HG03025 (cell line): ENCODE data around the gene TPX2.
"Not testable (repeated sequence)": the region's sequence is repeated elsewhere in the genome, so short reads cannot be mapped to it uniquely, and the experiment has no call there.

Experiments
- ATAC-seq: cut with Tn5 transposase; IDR thresholded peaks from one replicate; pipeline ENCODE4 v1.9.1; 2021; ENCODE audit warnings: mild to moderate bottlenecking, moderate library complexity; ENCODE audit not compliant: unreplicated experiment, low FRiP score

Gene TPX2

DNA sequence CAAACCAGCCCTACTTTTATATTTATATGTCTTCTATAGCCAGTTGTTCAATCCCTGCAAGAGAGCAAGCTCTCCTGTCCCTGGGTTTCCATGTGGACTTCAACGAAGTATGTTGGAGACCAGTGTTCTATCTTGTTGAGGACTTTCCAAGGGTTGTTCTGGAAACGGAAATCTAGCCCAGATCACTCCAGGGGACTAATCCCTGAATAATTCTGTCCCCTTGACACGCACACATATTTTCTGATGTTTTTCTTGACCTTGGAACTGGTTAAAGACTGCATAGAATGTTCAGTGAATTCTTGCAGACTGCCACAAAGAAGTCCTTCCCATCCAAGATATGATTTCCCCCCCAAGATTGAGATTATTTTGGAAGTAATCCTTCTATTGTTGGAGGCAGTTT lies 70.6 kb downstream of the TPX2 start:
- ATAC-seq: no peak

DNA sequence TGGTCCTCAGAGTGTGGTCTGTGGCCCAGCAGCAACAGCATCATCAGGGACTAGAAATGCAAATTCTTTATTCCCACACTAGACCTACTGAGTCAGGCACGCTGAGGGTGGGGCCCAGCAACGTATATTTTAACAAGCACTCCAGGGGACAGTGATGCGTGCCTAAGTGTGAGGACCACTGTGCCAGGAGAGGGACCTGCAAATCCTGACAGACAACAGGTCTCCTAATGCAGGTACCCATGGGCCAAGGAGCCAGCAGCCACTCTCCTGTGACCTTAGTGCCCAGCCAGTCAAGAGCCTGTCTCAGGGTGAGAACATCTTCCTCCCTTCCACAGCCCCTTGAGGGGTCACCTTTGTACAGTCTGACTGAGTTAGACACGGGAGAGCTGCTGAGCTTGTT lies 72.1 kb downstream of the TPX2 start:
- no peak for ATAC-seq

DNA sequence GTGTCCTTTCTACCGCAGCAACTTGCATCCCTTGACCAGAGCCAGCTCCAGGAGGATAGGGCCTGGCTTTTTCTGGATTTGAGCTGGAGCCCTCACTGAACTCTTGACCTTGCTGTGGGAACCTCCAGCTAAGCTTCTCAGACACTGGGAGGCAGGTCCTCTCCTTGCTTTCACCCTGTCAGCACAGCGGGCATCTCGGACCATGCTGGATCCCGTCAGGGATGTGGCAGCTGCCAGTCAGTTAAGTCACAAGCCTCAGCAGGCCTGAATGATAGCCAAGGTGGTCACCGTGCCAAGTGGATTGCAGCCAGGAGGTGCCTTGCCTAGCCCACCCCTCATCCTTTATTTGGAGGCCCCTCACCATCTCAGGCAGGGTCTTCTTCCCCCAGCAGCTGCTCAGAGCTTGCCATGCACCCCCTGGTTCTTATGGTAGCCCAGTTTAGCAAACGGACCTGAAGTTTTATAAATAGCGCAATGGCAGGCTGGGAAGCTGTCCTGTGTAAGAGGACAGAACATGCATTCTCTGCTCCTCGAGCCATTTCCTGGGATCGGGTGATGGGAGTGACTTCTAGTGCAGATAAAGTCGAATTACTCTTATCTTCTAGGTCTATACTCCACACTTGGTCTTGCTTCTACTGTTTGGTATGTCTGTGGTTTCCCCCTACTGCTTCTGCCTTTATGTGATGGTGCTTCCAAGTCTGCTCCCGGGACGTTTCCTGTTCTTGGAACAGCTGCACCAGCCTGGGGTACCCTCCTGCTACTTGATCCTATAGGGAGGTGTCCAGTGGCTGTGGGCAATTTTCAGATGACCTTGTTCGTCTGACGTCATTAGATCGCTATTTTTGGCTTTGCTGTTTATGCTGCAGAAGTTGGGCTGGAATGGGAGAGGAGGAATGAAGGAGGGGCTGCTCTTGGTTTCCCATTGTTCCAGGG lies 73.0 kb downstream of the TPX2 start:
- no peak for ATAC-seq

DNA sequence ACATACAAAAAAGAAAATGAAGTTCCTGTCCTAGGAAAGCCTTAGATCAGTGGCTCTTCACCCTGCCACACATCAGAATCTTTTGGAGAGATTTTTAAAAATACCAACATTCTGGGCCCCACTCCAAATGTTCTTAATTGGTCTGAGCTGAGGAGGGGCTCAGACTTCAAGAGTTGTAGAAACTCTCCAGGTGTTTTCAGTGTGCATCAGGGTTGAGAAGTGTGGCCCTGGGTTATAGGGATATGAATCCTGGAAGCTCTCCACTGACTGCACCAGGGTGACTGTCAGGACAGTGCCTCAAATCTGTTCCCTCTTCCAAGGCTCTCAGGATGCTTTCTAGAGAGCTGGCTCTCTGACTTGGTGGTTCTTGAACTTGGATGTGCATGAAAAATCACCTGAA lies 74.5 kb downstream of the TPX2 start:
- ATAC-seq: no peak

DNA sequence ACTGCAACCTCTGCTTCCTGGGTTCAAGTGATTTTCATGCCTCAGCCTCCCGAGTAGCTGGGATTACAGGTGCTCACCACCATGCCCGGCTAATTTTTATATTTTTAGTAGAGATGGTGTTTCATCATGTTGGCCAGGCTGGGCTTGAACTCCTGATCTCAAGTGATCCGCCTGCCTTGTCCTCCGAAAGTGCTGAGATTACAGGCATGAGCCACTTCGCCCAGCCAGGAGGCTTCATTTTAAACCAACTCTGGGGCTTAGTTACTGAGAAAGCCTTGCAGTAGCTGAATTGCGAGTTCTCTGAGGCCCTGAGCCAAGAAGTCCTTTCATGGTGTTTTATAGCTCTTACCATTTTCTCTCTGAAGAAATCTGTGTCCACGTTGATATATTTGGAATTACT lies 75.1 kb downstream of the TPX2 start:
- ATAC-seq: not testable (repeated sequence)

DNA sequence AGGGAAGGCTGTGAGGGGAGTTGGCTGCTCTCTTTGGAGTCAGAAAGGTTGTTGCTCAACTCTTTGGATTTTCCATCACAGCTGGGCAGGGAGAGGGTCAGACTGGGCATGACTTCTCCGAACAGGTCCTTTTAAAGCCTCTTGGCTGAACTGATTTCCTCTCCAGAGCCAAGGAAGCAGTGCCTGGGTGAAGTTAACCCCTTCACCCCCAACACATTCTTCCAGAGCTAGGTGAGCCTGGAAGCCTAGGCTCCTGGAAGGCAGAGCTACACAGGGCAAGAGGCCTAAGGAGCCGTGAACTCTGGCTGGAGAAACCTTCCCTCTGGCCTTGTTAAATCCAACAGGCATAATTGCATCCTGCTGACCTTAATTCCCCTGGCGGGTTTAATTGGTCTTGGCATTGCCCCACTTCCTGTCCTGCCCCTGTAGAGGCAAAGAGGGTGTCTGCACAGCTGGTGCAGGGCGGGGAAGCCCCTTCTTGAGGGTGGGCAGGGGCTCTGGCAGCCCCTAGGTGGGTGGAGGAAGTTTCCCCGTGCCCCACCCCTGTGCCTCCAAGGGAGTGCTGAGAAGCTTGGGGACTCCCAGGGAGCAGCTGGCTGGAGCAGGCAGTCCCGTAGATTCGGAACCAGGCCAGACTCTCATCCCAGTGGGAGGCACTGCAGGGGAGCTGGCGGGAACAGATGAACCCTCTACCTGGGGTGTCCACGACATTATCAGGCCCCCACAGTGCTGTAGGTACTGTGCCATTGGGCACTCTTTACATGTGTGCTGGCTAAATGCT lies 76.5 kb downstream of the TPX2 start:
- ATAC-seq: no peak

DNA sequence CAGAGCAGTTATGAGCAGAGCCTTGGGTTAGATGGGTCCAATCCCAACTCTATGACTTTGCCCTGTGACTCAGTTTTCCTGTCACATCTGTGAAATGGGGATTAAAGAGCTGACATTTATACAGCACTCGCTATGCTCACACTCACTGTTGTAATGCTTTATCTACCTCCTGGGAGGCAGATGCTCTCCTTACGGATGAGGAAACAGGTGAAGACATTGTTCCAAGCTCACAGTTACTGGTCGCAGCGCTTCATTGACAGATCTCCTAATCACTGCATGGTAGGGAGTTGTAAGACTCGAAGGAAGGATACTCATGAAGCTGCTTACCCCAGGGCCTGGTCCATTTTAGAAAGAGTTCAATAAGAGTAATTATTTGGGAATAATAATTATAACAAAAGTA lies 77.1 kb downstream of the TPX2 start:
- ATAC-seq: no peak

DNA sequence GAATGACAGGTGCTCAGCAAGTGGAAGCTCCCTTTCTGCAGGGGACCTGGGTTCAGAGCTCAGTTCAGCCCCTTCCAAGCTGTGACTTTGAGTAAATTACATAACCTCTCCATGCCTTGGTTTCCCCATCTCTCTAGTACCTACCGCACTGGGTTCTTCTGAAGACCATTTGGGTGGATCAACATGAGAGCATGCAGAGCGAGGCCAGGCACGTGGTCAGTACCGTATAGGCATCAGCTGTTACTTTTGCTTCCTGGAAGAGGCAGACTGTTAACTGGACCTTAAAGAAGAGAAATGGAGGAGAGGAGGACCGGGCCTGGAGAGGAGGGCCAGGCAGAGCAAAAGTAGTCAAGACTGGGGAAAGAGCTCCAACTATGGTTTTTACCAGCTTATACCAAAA lies 78.4 kb downstream of the TPX2 start:
- ATAC-seq: no peak

DNA sequence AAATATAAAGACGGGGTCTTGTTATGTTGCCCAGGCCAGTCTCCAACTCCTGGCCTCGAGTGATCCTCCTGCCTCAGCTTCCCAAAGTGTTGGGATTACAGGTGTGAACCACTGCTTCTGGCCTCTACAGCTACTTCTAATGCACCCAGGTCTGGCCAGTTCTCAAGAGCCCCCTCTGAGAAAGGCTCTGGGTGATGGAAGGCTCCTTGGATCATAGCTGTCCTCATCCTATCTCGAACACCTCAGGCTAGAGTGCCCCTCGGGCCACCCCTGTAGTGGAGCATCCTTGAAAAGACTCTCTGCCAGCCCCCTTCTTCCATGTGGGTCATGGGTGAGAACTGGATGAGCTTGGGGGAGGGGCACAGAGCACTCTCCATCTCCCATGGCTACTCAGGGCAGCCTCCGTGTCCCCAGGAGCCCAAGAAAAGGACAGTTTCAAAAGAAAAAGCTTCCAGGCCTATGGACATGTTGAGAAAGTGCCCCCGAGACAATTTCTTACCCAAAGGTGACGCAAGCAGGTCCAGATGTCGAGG lies 79.4 kb downstream of the TPX2 start:
- no peak for ATAC-seq

DNA sequence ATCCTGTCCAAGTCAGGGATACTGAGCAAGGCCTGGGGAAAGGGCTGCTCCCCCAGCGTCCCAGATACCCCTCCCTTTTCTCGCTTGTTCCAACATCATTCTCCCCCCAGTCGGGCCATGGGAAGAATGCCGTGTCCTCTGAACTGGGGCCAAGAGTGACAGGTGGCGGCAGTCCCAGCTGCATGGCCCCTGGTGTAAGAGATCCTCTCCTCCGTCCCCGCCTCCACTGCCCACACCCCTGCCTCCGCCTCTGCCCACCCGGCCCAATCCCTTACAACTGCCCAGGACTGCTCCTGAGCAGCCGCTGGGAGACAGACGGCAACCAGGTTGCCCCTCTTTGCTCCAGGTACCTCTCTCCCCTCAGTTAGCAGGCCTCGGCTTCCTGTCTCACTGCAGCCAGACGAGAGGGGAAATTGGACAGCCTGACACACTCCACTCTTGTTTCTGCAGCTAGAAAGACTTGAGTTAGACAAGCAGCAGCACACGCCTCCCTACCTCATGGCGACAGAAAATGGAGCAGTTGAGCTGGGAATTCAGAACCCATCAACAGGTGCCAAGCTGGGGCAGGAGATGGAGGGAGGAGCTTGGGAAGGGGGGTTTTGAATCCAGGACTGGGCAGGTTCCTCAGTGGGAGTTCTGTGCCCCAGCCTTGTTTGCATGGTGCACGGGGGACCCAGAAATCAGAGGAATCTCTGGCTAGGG lies 80.1 kb downstream of the TPX2 start, which contains the start of gene MYLK2:
TSS of gene MYLK2 (plus strand) at position 274 of the 702 bp plus-strand sequence. CDS start at position 499, 225 bp downstream.
- no peak for ATAC-seq

DNA sequence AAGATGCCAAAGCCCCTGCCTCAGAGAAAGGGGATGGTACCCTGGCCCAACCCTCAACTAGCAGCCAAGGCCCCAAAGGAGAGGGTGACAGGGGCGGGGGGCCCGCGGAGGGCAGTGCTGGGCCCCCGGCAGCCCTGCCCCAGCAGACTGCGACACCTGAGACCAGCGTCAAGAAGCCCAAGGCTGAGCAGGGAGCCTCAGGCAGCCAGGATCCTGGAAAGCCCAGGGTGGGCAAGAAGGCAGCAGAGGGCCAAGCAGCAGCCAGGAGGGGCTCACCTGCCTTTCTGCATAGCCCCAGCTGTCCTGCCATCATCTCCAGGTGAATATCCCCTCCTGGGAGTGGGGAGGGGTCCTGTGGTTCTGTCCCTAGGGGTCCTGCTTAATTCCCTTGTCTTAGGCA lies 81.1 kb downstream of the TPX2 start:
- ATAC-seq: no peak

DNA sequence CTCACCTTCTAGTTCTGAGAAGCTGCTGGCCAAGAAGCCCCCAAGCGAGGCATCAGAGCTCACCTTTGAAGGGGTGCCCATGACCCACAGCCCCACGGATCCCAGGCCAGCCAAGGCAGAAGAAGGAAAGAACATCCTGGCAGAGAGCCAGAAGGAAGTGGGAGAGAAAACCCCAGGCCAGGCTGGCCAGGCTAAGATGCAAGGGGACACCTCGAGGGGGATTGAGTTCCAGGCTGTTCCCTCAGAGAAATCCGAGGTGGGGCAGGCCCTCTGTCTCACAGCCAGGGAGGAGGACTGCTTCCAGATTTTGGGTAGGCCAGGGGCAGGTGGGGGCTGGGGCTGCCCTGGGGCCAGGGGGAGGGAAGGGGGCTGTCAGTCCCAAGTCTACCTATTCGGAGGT lies 82.3 kb downstream of the TPX2 start:
- ATAC-seq: no peak

DNA sequence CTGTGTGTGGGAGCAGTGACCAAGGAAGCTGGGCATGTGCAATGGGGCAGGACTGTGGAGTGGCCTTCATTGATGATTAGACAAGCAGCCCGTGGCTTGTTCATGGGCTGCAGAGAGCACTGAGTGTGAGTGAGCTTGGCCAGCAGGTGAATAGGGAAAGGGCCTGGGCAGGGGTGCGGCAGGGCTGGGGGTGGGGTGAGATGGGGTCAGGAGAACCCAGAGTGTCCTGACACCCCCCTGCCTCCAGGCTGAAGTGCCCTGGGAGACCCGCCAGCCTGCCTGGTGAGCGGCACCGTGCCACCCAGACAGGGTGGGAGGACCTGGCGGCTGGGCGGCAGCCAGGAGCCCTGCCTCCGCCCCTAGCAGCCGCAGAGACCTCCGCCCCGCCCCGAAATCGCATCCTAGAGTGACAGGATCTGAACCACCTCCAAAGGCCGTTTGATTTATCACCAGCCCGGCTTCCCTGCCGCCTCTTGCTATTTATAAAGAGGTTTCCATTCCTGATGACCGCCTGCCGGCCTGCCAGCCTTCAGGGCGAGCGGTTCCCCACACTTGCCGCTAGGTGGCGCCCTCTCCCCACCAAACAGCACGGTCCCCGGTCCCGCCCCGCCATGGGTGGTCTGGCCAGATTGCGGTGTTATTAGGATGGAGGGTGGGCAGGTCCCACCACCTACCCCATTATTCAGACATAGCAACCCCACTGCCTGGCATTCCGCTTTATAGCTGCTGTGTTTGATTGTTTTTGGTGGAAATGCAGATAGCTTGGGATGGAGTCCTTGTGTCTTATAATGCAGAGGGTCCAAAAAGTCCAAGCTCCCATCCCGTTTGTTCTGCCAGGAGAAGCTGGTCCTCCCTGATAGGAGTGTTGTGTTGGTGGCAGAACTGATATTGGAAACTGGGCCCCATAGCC lies 83.6 kb downstream of the TPX2 start:
- ATAC-seq: no peak

DNA sequence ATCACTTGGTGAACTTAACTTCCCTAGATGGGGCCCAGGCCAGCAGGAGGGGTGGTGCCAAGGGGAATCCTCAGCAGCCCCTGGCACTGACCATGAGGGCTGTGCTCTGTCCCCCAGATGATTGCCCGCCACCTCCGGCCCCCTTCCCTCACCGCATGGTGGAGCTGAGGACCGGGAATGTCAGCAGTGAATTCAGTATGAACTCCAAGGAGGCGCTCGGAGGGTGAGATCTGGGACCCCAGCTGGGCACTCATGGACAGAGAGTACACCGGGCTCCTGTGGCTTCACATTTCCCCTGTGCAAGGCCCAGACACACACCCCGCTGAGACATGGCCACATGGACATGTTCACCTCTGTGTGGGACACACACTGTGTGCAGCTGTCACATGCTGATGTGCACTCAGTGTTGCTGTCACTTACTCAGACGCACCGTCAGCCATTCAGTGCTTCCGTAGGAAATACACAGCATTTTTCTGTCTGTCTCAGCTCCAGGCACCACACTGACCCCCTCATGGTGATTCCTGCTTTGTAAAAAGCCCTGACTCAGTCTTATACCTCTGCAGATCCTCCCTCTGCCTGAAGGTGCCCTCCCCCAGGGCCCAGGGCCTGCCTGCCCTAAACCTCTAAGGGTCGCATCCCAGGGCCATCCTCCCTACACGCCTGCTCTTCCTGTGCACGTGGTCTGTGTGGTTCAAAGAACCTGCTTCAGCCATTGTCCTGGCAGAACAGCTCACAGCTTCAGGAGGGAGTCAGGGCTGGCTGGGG lies 84.5 kb downstream of the TPX2 start:
- no peak for ATAC-seq

DNA sequence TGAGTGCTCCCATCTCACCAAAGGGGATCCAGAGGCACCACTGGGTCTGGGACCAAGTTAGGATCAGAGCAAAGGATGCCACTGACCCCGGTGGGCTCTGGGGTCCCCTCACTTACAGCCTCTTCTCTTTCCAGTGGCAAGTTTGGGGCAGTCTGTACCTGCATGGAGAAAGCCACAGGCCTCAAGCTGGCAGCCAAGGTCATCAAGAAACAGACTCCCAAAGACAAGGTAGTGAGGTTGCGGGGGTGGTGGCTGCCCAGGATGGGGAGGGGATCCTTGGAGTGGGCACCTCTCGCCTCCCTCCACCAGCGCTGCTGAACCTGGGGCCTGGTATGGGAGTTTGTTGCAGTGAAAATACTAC lies 85.0 kb downstream of the TPX2 start:
- ATAC-seq: no peak

DNA sequence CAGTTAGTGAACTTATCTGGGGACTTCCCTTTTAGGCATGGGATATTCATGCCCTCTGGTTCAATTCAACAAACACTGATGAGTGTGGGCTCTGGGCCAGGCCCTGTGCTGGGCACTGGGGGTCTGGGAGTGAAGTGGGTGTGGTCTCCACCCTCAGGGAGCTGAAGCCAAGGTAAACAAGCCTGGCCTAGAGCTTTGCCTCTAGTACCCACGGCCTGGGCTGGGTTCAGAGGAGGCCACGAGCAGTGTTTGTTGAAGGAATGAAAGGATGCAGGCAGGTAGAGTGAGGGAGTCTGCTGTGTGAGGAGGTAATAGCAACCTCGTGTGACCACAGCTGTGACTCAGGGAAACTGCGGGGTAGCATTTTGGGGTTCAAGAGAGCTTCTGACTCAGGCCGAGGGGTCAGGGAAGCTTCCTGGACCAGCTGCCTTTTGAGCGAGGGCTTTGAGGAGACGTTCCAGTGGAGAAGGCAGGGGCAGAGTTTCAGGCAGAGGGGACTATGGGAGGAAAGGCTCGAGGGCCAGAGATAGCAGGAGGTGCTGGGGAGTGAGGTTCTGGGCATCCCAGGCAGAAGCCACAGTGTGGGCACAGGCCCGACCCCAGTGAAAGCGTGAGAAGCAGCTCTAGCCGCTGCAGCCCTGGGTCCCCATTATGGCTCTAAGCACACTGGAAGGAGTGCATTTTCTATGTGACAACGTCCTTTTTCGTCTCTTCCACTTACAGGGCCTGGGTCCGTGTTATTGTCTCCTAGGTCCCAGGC lies 85.6 kb downstream of the TPX2 start:
- ATAC-seq: no peak

DNA sequence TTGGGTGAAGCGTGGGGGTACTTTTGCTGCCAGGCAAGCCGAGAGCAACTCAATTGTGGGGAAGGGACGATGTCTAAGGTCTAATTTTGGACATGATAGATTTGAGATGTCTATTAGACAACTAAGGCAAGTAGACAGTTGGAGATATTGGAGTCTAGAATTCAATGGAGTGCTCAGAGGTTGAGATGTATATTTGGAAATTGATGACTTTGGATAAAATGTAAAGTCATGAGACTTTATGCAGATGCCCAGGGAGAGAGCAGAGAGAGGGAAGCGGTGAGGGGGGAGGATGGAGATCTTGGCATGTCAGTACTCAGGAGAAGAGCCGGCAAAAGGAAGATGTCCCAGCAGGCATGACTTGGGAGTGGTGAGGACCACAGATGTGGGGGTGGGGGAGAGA lies 87.0 kb downstream of the TPX2 start:
- no peak for ATAC-seq

DNA sequence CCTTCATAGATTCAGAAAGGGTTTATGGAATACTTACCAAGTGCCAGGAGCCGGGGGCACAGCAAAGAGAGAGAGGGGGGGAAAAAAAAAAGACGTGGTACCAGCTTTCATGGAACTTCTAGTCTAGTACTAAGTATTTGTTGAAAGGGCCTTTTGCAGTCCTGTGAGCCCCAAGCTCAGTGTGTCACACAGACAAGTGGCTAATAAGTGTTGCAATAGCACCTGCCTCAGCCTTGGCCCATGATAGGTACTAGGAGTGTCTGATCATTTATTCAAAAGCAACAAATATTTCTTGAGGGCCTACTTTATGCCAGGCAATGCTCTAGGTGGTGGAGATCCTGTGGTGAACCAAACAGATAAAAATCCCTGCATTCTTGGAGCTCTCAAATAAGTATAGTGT lies 88.0 kb downstream of the TPX2 start:
- ATAC-seq: no peak
